H1 (cell line): ENCODE results near the gene PRR5L. TPM values are rescaled to one million over a fixed set of nuclear protein-coding genes. Genes with fewer than 3 reads are reported as not detected.

Experiments used
- ASH2L ChIP-seq: fragments of 200-600, 300-600 bp; sonication (generic); IDR thresholded peaks from one replicate; pipeline ENCODE4 v1.7.1; 2017; ENCODE audit warnings: low read length
- CREB1 ChIP-seq: IDR thresholded peaks from 2 replicates; pipeline ENCODE4 v1.6.1; 2012; ENCODE audit warnings: inconsistent platforms
- SUZ12 ChIP-seq: fragments of 200-600 bp; sonication (generic); IDR thresholded peaks from 2 replicates; pipeline ENCODE4 v1.6.1; 2012; ENCODE audit warnings: mild to moderate bottlenecking, inconsistent platforms, low read length, moderate library complexity, mixed read lengths
- polyA plus RNA-seq, 7 experiments: library from polyadenylated mRNA; depleted of rRNA in 3 of 7; stranded (reverse) in 5 of 7; unstranded in 2 of 7; fragments of >200 nt in 5 of 7; fragments of 200-250 nt in 2 of 7; gene quantifications; 1 replicate in 5 of 7; 2 replicates in 1 of 7; 4 replicates in 1 of 7; pipeline versions ENCODE4 v1.2.1 to v1.2.3, GENCODE V29; 2011 to 2013; ENCODE audit warnings: missing spikeins in 2 of 7, mixed read lengths in 2 of 7
- total RNA-seq: library from RNA; stranded (reverse); fragmentation: NEBNext Ultra II Directional; extraction: Animal tissue kit (Norgen Biotek cat#: 25700); gene quantifications from 2 replicates; pipeline ENCODE4 v1.2.1, GENCODE V29; 2021

PRR5L gene
- total and polyA plus RNA-seq, 2 of the 8 experiments (the other 6 are each of a cell fraction or from before 2014, with no cell fraction given) = 6.6 to 10.1 TPM

DNA sequence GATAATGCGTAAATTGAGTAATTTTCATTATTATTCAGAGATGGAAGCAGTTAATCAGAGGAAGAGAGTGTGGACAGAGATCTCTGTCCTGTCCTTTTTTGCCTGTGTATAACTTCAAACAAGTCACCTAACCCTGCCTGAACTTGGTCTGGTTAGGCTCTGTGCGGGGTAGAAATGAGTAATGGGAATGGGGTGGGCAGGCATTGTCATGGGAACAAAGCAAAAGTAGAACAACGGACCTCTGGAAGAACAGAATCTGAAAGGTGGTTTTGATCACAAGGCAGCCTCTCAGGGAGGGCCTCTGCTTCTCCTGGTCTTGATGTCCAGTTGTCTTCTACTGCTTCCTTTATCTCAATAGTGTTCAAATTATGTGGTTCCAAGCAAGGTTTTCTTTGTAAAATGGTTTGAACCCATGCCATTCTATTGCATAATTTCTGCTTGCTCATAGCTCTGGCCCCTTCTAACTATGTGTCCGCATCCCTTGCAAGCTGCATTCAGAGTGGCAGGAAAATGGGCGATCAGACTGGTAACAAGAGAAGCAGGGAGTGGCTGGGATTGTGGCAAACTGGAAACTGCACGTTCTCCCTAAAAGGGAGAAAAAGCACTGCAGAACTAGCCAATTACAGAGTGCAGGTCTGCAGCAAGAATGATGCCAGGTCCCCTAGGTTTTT, 76.1 kb downstream of the PRR5L start (continued):
- TF ChIP-seq SUZ12 (no peak), CREB1 (no peak), ASH2L (no peak)
